OCI-LY7 (cell line): Measurements from ENCODE around the gene PNRC1.
"Not testable (repeated sequence)": the region's sequence is repeated elsewhere in the genome, so short reads cannot be mapped to it uniquely, and the experiment has no call there.

Experiments
- EZH2phosphoT487 ChIP-seq: fragments of 200-600 bp; sonication (generic); IDR thresholded peaks from 2 replicates; pipeline ENCODE4 v1.6.1; 2018; ENCODE audit warnings: low read depth, borderline replicate concordance, mild to moderate bottlenecking, mixed run types, antibody characterized with exemption, low read length, moderate library complexity, mixed read lengths
- TF ChIP-seq, protein P1 (sequence below): fragments of 200-600 bp; sonication (generic); conservative IDR thresholded peaks from 2 replicates; pipeline ENCODE4 v1.5.1; 2014; ENCODE audit warnings: mild to moderate bottlenecking, antibody characterized with exemption, low read length, moderate library complexity, mixed read lengths

DNA sequence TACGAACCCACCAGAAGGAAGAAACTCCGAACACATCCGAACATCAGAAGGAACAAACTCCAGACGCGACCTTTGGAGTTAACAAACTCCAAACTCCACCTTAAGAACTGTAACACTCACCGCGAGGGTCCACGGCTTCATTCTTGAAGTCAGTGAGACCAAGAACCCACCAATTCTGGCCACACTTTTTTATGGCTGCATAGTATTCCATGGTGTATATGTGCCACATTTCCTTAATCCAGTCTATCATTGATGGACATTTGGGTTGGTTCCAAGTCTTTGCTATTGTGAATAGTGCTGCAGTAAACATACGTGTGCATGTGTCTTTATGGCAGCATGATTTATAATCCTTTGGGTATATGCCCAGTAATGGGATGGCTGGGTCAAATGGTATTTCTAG, 14.4 kb upstream of the PNRC1 start:
- TF ChIP-seq, protein P1, sequence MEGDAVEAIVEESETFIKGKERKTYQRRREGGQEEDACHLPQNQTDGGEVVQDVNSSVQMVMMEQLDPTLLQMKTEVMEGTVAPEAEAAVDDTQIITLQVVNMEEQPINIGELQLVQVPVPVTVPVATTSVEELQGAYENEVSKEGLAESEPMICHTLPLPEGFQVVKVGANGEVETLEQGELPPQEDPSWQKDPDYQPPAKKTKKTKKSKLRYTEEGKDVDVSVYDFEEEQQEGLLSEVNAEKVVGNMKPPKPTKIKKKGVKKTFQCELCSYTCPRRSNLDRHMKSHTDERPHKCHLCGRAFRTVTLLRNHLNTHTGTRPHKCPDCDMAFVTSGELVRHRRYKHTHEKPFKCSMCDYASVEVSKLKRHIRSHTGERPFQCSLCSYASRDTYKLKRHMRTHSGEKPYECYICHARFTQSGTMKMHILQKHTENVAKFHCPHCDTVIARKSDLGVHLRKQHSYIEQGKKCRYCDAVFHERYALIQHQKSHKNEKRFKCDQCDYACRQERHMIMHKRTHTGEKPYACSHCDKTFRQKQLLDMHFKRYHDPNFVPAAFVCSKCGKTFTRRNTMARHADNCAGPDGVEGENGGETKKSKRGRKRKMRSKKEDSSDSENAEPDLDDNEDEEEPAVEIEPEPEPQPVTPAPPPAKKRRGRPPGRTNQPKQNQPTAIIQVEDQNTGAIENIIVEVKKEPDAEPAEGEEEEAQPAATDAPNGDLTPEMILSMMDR: not testable (repeated sequence)
- not testable (repeated sequence) for TF ChIP-seq EZH2phosphoT487
